GM19025 (cell line): ENCODE measurements around the gene PHF2.

Experiments used
- ATAC-seq: cut with Tn5 transposase; IDR thresholded peaks from one replicate; pipeline ENCODE4 v1.9.1; 2021; ENCODE audit warnings: mild to moderate bottlenecking, low read depth, moderate library complexity; ENCODE audit not compliant: unreplicated experiment

Gene PHF2

DNA sequence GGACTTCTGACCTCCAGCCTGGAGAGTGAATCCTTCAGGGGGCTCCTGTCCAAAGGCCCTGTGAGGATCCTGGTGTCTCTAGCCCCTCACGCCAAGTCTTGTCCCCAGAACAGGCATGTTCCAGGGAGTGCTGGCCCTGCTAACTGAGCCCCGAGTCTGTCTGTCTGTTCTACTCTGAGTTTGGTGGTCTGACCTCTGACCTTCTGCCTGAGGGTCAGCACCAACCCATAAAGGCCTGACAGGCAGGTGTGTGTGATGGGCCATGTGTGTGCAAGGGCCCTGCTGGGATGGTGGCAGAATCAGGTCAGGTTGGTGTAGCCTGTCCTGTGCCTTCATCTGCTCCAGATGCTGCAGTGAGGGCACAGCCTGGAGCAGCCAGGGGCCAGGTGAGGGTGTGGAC is 46.3 kb downstream of the PHF2 start:
- ATAC-seq: no peak

- ATAC-seq: no peak
These were observed 47.4 kb downstream of the PHF2 start for GRCh38 chr9:93623753-93624152.

DNA sequence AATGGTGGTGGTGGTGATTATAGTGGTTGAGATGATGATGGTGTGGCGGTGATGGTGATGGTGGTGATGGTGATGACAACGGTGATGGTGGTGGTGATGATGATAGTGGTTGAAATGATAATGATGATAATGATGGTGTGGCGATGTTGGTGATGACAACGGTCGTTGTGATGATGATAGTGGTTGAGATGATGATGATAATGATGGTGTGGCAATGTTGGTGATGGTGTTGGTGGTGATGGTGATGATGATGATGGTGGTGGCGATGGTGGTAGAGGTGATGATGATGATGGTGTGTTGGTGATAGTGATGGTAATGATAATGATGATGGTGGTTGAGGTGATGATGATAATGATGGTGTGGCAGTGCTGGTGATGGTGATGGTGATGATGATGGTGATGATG is 48.0 kb downstream of the PHF2 start:
- ATAC-seq: no peak

GRCh38 chr9:93624977-93625376 is 48.6 kb downstream of the PHF2 start:
- no peak for ATAC-seq

GRCh38 chr9:93629920-93630319 is 53.5 kb downstream of the PHF2 start:
- ATAC-seq: no peak

DNA sequence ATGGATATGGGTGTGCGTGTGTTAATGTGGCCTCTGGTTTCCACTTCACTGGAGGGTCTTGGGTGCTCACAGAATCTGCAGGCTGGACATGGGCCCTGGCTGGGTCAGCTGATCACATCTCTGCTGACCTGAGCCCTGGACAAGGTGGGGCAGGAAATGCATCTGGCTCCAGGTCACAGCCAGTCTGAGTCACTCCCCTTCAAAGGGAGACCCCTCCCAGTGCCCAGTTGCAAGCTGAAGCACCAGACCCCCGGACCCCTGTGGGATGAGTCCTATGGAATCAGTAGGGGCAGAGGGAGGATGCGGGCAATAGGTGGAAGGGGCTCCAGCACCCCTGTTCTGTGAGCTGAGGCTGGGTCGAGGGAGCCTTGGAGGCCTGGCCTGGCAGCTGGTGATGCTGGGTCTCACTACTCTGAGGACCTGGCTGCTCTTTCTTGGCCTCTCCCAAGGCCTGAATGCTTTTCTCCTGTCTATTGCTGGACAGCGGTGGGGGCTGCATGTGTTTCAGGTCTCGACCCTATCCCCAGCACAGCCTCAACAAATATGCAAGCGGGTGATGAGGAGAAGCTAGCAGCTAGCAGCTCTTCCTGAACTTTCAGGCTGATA is 54.5 kb downstream of the PHF2 start:
- ATAC-seq: no peak

- ATAC-seq: no peak
These were observed 57.3 kb downstream of the PHF2 start for GRCh38 chr9:93633492-93634221.

GRCh38 chr9:93634311-93635185 is 58.2 kb downstream of the PHF2 start:
- ATAC-seq: no peak

DNA sequence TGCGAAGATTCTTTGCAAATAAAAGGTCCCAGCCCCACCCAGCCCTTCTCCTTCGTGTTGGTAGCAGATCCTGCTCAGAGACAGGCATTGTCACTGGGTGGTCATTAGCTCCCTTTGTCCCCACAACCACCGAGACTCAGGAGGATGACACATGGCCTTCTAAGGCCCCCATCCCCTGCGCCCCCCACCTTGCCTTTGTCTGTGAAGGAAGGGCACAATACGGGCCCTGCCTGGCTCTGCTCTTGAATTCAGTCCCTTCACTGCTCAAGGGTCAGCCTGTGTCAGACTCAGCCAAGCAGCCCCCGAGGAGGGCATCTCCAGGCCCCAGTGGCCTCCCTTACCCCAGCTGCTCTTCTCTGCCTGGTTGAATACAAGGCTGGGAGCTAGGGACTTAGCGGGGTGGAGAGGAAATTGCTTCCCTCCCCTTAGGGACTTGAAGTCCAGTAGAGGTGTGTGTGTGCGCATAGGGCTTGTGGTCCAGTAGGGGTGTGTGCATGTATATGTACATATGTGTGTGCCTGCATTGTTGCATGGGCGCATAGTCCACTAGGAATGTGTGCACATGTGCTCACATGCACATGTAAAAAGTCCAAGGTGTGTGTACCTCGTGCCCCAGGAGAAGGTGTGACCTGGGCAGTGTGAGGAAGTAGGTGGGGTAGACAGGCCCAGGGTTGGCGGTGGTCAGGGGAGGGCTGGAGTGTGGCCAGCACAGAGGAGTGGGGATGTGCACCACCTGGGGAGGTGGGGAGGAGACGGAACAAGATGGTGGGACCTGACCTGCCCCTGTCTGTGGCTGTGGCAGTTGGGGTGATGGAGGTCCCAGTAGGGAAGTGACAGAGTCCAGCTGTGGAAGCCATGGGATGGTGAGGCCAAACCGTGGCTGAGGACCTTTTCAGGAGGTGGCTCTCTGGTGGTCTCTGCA is 59.1 kb downstream of the PHF2 start:
- ATAC-seq: no peak

DNA sequence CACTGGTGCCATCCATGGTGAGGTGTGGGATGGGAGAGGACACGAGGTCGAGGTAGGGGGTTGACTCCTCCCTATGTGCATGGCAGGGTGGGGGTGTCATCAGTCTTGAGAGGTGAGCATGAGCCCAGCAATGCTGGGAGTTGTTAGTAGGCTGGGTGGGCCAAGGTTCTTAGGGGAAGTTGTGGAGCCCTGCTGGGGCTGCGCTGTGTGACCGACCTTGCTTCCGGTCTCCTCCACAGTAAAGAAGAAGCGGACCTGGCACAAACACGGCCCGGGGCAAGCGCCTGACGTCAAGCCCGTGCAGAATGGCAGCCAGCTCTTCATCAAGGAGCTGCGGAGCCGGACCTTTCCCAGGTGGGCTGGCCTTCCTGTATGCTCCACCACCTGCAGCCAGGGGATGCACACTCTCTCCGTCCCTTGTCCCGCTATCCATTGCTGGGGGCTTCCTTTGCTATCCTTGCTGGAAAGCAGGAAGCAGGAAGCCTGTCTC is 59.8 kb downstream of the PHF2 start:
- no peak for ATAC-seq

GRCh38 chr9:93636667-93637066 is 60.3 kb downstream of the PHF2 start:
- ATAC-seq: no peak

GRCh38 chr9:93637886-93638285 is 61.5 kb downstream of the PHF2 start:
- no peak for ATAC-seq

GRCh38 chr9:93640027-93640426 is 63.6 kb downstream of the PHF2 start:
- no peak for ATAC-seq

- no peak for ATAC-seq
These were observed 66.6 kb downstream of the PHF2 start for GRCh38 chr9:93642961-93643360.

- ATAC-seq: no peak
These were observed 68.2 kb downstream of the PHF2 start for GRCh38 chr9:93644397-93645088.

- ATAC-seq: no peak
These were observed 68.9 kb downstream of the PHF2 start for GRCh38 chr9:93645149-93645889.

- ATAC-seq: no peak
These were observed 69.7 kb downstream of the PHF2 start for GRCh38 chr9:93645921-93646639.

DNA sequence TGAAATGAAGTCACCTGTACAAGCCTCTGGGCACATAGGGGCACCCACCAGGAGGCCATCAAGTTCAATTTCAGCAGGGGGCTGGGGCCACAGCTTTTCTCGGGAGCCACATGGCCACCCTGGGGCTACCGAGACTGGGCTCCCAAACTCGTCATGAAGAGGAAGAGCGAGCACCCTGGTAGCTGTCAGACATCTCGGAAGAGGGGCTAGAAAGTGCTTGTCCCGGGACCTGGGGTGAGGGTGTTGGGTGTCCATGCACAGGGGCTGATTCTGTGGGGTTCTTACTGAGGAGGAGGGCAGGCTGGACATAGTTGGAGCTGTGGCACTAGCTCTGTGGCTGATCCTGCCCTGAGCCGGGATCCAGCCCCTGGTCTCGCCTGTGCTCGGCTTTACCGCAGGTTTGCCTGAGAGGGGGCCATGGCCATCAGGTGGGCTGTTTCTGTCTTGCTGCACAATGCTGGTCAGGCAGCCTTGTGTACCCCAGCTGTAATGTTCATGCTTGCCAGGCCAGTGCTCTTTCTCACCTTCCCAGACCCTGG is 70.3 kb downstream of the PHF2 start:
- ATAC-seq: no peak
